ENCODE data around the gene STXBP6. TPM values are rescaled to one million over a fixed set of nuclear protein-coding genes. Genes with fewer than 3 reads are reported as not detected.
A peak's percentile ranks its signal among the peaks of the same experiment; 100 is the strongest.

Gene STXBP6
- total and polyA plus RNA-seq, 12 donors, result 12.2 to 49.0 (median 24.4) TPM

DNA sequence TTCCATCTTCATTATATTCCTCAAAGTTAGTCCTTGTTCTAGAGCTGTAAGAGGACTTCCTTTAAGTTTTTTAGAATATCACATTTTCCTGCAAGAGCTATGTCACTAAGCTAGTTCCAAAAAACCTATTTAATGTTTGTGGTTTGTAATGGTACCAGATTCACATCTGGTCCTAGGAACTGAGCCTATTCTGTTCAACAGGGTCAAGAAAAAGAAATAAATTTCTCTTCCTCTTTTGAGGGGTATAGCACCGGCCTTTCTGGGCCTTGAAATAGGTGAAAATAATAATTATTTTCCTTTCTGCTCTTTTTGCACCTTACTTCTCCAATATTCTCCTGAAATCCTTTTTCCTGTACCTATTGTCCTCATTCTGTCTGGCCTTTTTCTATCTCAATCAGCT, 3.6 kb upstream of the STXBP6 start:
- DNase-seq (no peak), ATAC-seq (no peak)
- Histone ChIP-seq H3K4me3 (no peak overlapping the region), H3K9me3 (no peaks in the 10 kb centered on the region), H3K27me3 (peaks cover 0 to 50% (median 0%) of the 10 kb centered on the region in 7 donors), H3K4me1 (peaks cover 0 to 22% (median 16%) of the 10 kb centered on the region in 9 donors), H3K27ac (no peak overlapping the region), H3K36me3 (no peaks in the 10 kb centered on the region)
- WGBS, 2 donors, result 94% methylated on average over 1 of the region's 1 CpG
- intact Hi-C loops (cut with DNase I), result loop anchor here in 4 of 10 donors (5.0 to 10.0 kb wide), 3 partner anchors 79 to 321 kb away; no protein-coding TSS in a partner anchor
- no peak for TF ChIP-seq CTCF (IDR thresholded peaks at IDR 0.05)

DNA sequence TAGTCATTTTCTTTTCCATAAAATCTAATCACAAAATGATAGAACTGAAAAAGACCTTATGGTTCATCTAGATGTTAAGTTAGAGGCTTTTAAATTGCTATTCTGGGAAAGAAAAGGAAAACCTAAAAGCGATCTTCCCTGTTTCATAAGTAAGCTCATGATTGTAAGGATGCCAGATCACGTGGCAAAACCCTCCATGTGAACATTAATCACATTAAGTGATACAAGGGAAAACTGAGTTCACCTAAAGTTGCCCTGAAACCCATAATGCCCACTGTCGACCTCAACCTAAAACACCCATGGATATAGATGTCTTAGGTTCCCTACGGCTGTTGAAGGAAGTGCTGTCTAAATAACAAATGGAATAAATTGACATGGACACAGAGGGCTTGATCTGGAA, 3.0 kb upstream of the STXBP6 start:
- ATAC-seq, result no peak
- peaks cover 0 to 28% (median 17%) of the 10 kb centered on the region in 9 donors for H3K4me1 ChIP-seq
- DNase-seq, result no peak
- no peak for TF ChIP-seq CTCF (IDR thresholded peaks at IDR 0.05)
- no peaks in the 10 kb centered on the region for H3K9me3 ChIP-seq
- peaks cover 0 to 56% (median 0%) of the 10 kb centered on the region in 7 donors for H3K27me3 ChIP-seq
- no peak overlapping the region for H3K4me3 ChIP-seq
- H3K27ac ChIP-seq, result no peak overlapping the region
- intact Hi-C loops (cut with DNase I), result loop anchor here in 4 of 10 donors (5.0 to 10.0 kb wide), 3 partner anchors 79 to 321 kb away; no protein-coding TSS in a partner anchor
- 91 to 93% methylated on average over 4 of the region's 4 CpGs for WGBS, 2 donors
- H3K36me3 ChIP-seq, result no peaks in the 10 kb centered on the region

GRCh38 chr14:25052385-25052784, 2.4 kb upstream of the STXBP6 start:
- no peaks in the 10 kb centered on the region for H3K36me3 ChIP-seq
- ATAC-seq (no peak), DNase-seq (no peak)
- no peaks in the 10 kb centered on the region for H3K9me3 ChIP-seq
- H3K27me3 ChIP-seq, result peaks cover 0 to 61% (median 0%) of the 10 kb centered on the region in 7 donors
- 61 to 66% methylated on average over 2 of the region's 2 CpGs for WGBS, 2 donors
- intact Hi-C loops (cut with DNase I), result loop anchor here in 4 of 10 donors (5.0 to 10.0 kb wide), 3 partner anchors 80 to 320 kb away; no protein-coding TSS in a partner anchor
- H3K4me3 ChIP-seq, result no peak overlapping the region
- peaks cover 0 to 31% (median 22%) of the 10 kb centered on the region in 9 donors for H3K4me1 ChIP-seq
- no peak for TF ChIP-seq CTCF (IDR thresholded peaks at IDR 0.05)
- H3K27ac ChIP-seq, result no peak overlapping the region

DNA sequence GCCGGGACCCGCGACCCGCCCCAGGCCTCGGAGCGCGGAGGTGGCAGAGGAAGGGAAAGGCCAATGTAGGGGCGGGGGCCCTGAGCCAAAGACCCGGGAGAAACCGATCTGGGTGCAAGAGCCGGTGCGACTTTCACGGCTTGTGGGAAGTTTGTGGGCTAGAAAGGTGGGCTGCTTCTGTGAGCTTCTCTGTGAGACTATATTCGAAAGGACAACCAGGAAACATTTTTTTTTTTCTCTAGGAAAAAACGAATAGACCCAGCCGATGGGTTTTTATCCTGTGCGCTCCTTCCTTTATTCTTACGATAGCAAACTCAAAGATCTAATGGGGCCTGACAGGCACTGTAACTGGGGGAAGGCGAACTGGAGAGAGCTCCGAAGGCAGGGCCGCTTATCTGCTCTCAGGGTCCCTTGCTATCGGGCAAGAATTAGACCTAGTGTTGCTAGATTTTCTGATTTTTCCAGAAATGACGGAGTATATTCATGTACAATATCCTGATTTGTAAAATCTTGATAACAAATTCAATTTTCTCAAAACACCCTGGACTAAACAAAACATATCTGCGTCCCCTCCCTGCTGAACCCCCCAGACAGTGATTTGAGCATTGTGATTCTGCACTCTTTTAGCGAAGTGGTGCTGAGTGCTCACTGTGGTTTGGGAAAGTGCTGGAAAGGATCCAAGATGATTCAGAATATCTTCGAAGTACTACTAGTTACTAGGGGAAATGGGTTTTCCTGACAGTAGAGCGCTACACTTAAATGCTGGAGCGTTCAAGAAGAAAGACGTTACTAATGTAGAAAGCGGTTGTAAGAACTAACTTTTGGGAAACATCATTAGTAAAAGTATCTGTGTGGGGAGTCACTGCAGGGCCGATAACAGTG, 563 bp upstream of the STXBP6 start:
- H3K4me1 ChIP-seq, result peaks cover 0 to 41% (median 33%) of the 10 kb centered on the region in 9 donors
- ATAC-seq (peak in 4 of 8 donors; percentile 0 to 49 (median 40)), DNase-seq (peak in 1 of 2 donors; percentile 17)
- peaks cover 0 to 61% (median 0%) of the 10 kb centered on the region in 7 donors for H3K27me3 ChIP-seq
- no peaks in the 10 kb centered on the region for H3K9me3 ChIP-seq
- H3K36me3 ChIP-seq, result no peaks in the 10 kb centered on the region
- H3K27ac ChIP-seq, result peak overlapping the region; percentile 70 to 95 (median 89)
- 5 to 6% methylated on average over 31 of the region's 31 CpGs for WGBS, 2 donors
- TF ChIP-seq CTCF (IDR thresholded peaks at IDR 0.05), result no peak
- peak overlapping the region; percentile 30 to 83 (median 77) for H3K4me3 ChIP-seq
- intact Hi-C loops (cut with DNase I), result loop anchor here in 5 of 10 donors (1.0 to 10.0 kb wide), 5 partner anchors 61 to 318 kb away; no protein-coding TSS in a partner anchor
